Measurements from ENCODE around the gene C2orf49. TPM values are rescaled to one million over a fixed set of nuclear protein-coding genes. Genes with fewer than 3 reads are reported as not detected.

Gene C2orf49
- total and polyA plus RNA-seq, 2 of the 8 experiments (the other 6 are each of a cell fraction or from before 2014, with no cell fraction given) = 5.6 to 19.9 TPM

GRCh38 chr2:105368759-105369408 is 31.5 kb downstream of the C2orf49 start (continued):
- TF ChIP-seq USF2 (IDR thresholded peaks at IDR 0.05; ENCODE audit: low read length) (no peak), HDAC2 (IDR thresholded peaks at IDR 0.05; ENCODE audit: borderline replicate concordance in 1 of 2, low read depth in 2 of 2, low read length in 2 of 2) (no peak), CREB1 (IDR thresholded peaks at IDR 0.05) (no peak), SIN3A (conservative IDR thresholded peaks at IDR 0.05 in 1 of 2, IDR thresholded peaks at IDR 0.05 in 1 of 2; ENCODE audit: low read depth in 1 of 2, low read length in 2 of 2) (no peak), RAD21 (IDR thresholded peaks at IDR 0.05 in 1 of 2, conservative IDR thresholded peaks at IDR 0.05 in 1 of 2; ENCODE audit: low read depth in 2 of 2, low read length in 2 of 2) (no peak)

All from H1 (cell line).